Measurements from ENCODE around the gene FGF2. TPM values are rescaled to one million over a fixed set of nuclear protein-coding genes. Genes with fewer than 3 reads are reported as not detected.

Gene FGF2
- total and polyA plus RNA-seq, 4 donors = 0.52 to 1.4 (median 0.98) TPM

GRCh38 chr4:122851568-122851967, 24.9 kb downstream of the FGF2 start:
- Histone ChIP-seq H3K9me3 (ENCODE audit: control insufficient read depth in 4 of 4, low read length in 3 of 4) (no peaks in the 10 kb centered on the region), H3K27me3 (ENCODE audit: control insufficient read depth in 4 of 4, insufficient read depth in 4 of 4, low read length in 3 of 4) (no peaks in the 10 kb centered on the region), H3K4me3 (ENCODE audit: low read depth in 1 of 3, low read length in 3 of 3) (no peak overlapping the region), H3K9ac (ENCODE audit: low read depth in 1 of 2, low read length in 2 of 2) (no peak overlapping the region), H3K36me3 (ENCODE audit: control insufficient read depth in 4 of 4, insufficient read depth in 3 of 4, low read depth in 1 of 4, low read length in 3 of 4) (no peaks in the 10 kb centered on the region), H3K27ac (ENCODE audit: low read depth in 1 of 2, low read length in 2 of 2) (no peak overlapping the region), H3K4me1 (ENCODE audit: control insufficient read depth in 4 of 4, insufficient read depth in 4 of 4, low read length in 3 of 4) (peaks cover 0 to 11% (median 2%) of the 10 kb centered on the region in 4 donors)
- no peak for DNase-seq (ENCODE audit: low spot score)
- TF ChIP-seq ZBTB33 (IDR thresholded peaks at IDR 0.05) = no peak
- TF ChIP-seq CTCF (IDR thresholded peaks at IDR 0.05; ENCODE audit: low read depth, low read length, missing input control) = no peak
- TF ChIP-seq NR2F2 (IDR thresholded peaks at IDR 0.05) = no peak
- TF ChIP-seq ATF3 (IDR thresholded peaks at IDR 0.05) = no peak
- TF ChIP-seq YY1 (IDR thresholded peaks at IDR 0.05) = no peak
- no peak for TF ChIP-seq FOXA2 (IDR thresholded peaks at IDR 0.05)
- no peak for TF ChIP-seq FOXA1 (IDR thresholded peaks at IDR 0.05)
- no peak for TF ChIP-seq JUND (IDR thresholded peaks at IDR 0.05)
- TF ChIP-seq REST (IDR thresholded peaks at IDR 0.05) = no peak
- TF ChIP-seq SP1 (IDR thresholded peaks at IDR 0.05) = no peak
- TF ChIP-seq MAX (IDR thresholded peaks at IDR 0.05) = no peak
- no peak for TF ChIP-seq TAF1 (conservative IDR thresholded peaks at IDR 0.05)
- TF ChIP-seq EGR1 (IDR thresholded peaks at IDR 0.05; ENCODE audit: low read depth in 2 of 2) = no peak
- no peak for TF ChIP-seq RAD21 (IDR thresholded peaks at IDR 0.05)
- TF ChIP-seq GABPA (IDR thresholded peaks at IDR 0.05 in 1 of 2, conservative IDR thresholded peaks at IDR 0.05 in 1 of 2) = no peak
- TF ChIP-seq RXRA (IDR thresholded peaks at IDR 0.05) = no peak

All from liver (tissue), 9 donors.